Endothelial cell of umbilical vein (primary cell): Measurements from ENCODE around the gene FSTL4. TPM values are rescaled to one million over a fixed set of nuclear protein-coding genes. Genes with fewer than 3 reads are reported as not detected.

Source experiments
- BruUV-seq: library from RNA; stranded (reverse); fragments of 400-500 nt; replicated peaks from 2 replicates; lab custom pipeline; 2021; lab: Mats Ljungman, UMichigan
- CTCF ChIA-PET: fragments of 300-600, 350-600 bp; sonication (Branson Sonifier 250); formaldehyde crosslinking; loops from one replicate; lab custom pipeline; 2021; ENCODE audit warnings: antibody characterized with exemption, inconsistent platforms; lab: Charles Lee
- POLR2A ChIA-PET: fragments of 300-600, 350-600 bp; sonication (Branson Sonifier 250); formaldehyde crosslinking; loops from one replicate; lab custom pipeline; 2021; ENCODE audit warnings: antibody characterized with exemption, inconsistent platforms; lab: Charles Lee
- DNase-seq: peaks from one replicate; pipeline ENCODE4 v3.0.0-alpha.2; 2011; ENCODE audit warnings: low read depth, low spot score
- FAIRE-seq: peaks from 2 replicates; lab custom pipeline; 2011; peaks lifted over from hg19 to GRCh38; lab: Jason Lieb, UNC
- H2AFZ ChIP-seq: 2 replicates; pipeline ENCODE4 v1.6.0; 2012; ENCODE audit warnings: low read depth, low read length, control low read depth, inconsistent platforms
- H3K27ac ChIP-seq: 2 replicates; pipeline ENCODE4 v1.5.1; 2011; ENCODE audit warnings: low read depth, mild to moderate bottlenecking, control low read depth, low read length, moderate library complexity; ENCODE audit not compliant: insufficient read depth
- H3K27me3 ChIP-seq, 2 experiments: 2 replicates each; pipeline versions ENCODE4 v1.6.0 to v1.6.1; 2011; ENCODE audit warnings: low read length in 2 of 2, mixed read lengths in 1 of 2; ENCODE audit not compliant: control insufficient read depth in 2 of 2, insufficient read depth in 2 of 2
- H3K36me3 ChIP-seq, 2 experiments: 2 replicates in 1 of 2; 3 replicates in 1 of 2; pipeline ENCODE4 v1.5.1; 2011; ENCODE audit warnings: low read length in 2 of 2, mild to moderate bottlenecking in 1 of 2, moderate library complexity in 1 of 2; ENCODE audit not compliant: control insufficient read depth in 2 of 2, insufficient read depth in 2 of 2; ENCODE audit errors: extremely low read depth in 1 of 2
- H3K4me1 ChIP-seq: 3 replicates; pipeline ENCODE4 v1.5.1; 2011; ENCODE audit warnings: mild to moderate bottlenecking, low read length; ENCODE audit not compliant: control insufficient read depth, insufficient read depth; ENCODE audit errors: extremely low read depth
- H3K4me2 ChIP-seq: 2 replicates; pipeline ENCODE4 v1.6.1; 2011; ENCODE audit warnings: low read length, control low read depth, mixed read lengths; ENCODE audit not compliant: insufficient read depth
- H3K4me3 ChIP-seq, 3 experiments: fragments of 200-600 bp in 1 of 3; sonication (generic), shearing (Covaris generic) in 1 of 3; replicated peaks in 1 of 3; 2 replicates each; pipeline ENCODE4 v1.5.1; 2011 to 2016; ENCODE audit warnings: control low read depth in 3 of 3, low read length in 3 of 3, mild to moderate bottlenecking in 2 of 3, inconsistent platforms in 1 of 3, low read depth in 1 of 3, moderate library complexity in 1 of 3; ENCODE audit not compliant: insufficient read depth in 1 of 3
- H3K79me2 ChIP-seq: 2 replicates; pipeline ENCODE4 v1.6.0; 2012; ENCODE audit warnings: low read length, inconsistent platforms; ENCODE audit not compliant: control insufficient read depth, insufficient read depth
- H3K9ac ChIP-seq: replicated peaks from 2 replicates; pipeline ENCODE3; 2011; ENCODE audit warnings: low read length, control low read depth; ENCODE audit not compliant: insufficient read depth; ENCODE audit errors: extremely low read depth
- H3K9me1 ChIP-seq: replicated peaks from 3 replicates; pipeline ENCODE4 v1.6.0; 2011; ENCODE audit warnings: mild to moderate bottlenecking, low read length; ENCODE audit not compliant: control insufficient read depth, insufficient read depth; ENCODE audit errors: extremely low read depth
- H3K9me3 ChIP-seq: replicated peaks from 2 replicates; pipeline ENCODE4 v1.5.1; 2012; ENCODE audit warnings: low read length, inconsistent platforms; ENCODE audit not compliant: control insufficient read depth, insufficient read depth
- H4K20me1 ChIP-seq: replicated peaks from 2 replicates; pipeline ENCODE3; 2011; ENCODE audit warnings: mild to moderate bottlenecking, low read length; ENCODE audit not compliant: control insufficient read depth, insufficient read depth; ENCODE audit errors: extremely low read depth
- EZH2 ChIP-seq: IDR thresholded peaks from 2 replicates; pipeline ENCODE4 v1.6.1; 2012; ENCODE audit warnings: borderline replicate concordance, low read depth, mild to moderate bottlenecking, moderate library complexity, low read length, inconsistent platforms; ENCODE audit not compliant: severe bottlenecking
- FOS ChIP-seq: IDR thresholded peaks from 2 replicates; pipeline ENCODE4 v1.6.1; 2011; ENCODE audit warnings: mild to moderate bottlenecking, low read length, moderate library complexity, borderline replicate concordance; ENCODE audit not compliant: insufficient read depth
- GATA2 ChIP-seq: IDR thresholded peaks from 2 replicates; pipeline ENCODE4 v1.7.0; 2011; ENCODE audit warnings: low read depth, mild to moderate bottlenecking, moderate library complexity, mixed read lengths, low read length; ENCODE audit not compliant: insufficient read length, insufficient read depth
- JUN ChIP-seq: IDR thresholded peaks from 2 replicates; pipeline ENCODE4 v1.6.1; 2011; ENCODE audit warnings: borderline replicate concordance, low read depth; ENCODE audit not compliant: insufficient read length, insufficient read depth
- MYC ChIP-seq: IDR thresholded peaks from one replicate; pipeline ENCODE4 v1.6.1; 2011; ENCODE audit warnings: mild to moderate bottlenecking, low read depth, low read length
- POLR2A ChIP-seq: IDR thresholded peaks from 2 replicates; pipeline ENCODE4 v1.6.1; 2012; ENCODE audit warnings: low read depth, mild to moderate bottlenecking, control low read depth, low read length
- POLR2AphosphoS5 ChIP-seq: IDR thresholded peaks from 2 replicates; pipeline ENCODE4 v1.6.1; 2012; ENCODE audit warnings: low read depth, mild to moderate bottlenecking, control low read depth, low read length, moderate library complexity; ENCODE audit not compliant: insufficient read depth
- dilution Hi-C: fragments of 300-500 bp; cut with MboI; formaldehyde crosslinking; loops from one replicate; pipeline ENCODE4 v1.15.0; 2019; ENCODE audit warnings: low sequenced_read_pairs; ENCODE audit not compliant: extremely low pct_ligation_motif_present
- intact Hi-C: fragments of 100-400 bp; cut with micrococcal nuclease; formaldehyde crosslinking; loops from one replicate; pipeline ENCODE4 v1.10.0; 2022
- polyA plus RNA-seq, 4 experiments: library from polyadenylated mRNA; depleted of rRNA in 3 of 4; stranded (reverse) in 3 of 4; unstranded in 1 of 4; fragments of >200 nt; gene quantifications; 2 replicates each; pipeline versions ENCODE4 v1.2.1 to v1.2.3, GENCODE V29; 2011 to 2012; ENCODE audit warnings: missing spikeins in 1 of 4
- total RNA-seq: library from RNA; stranded (reverse); gene quantifications from 2 replicates; pipeline ENCODE4 v1.2.3, GENCODE V29; 2021
- TF ChIP-seq, protein P1 (sequence below): IDR thresholded peaks from 2 replicates; pipeline ENCODE4 v1.6.1; 2011; ENCODE audit not compliant: insufficient read depth, insufficient read length
- TF ChIP-seq, protein P2 (sequence below), 2 donors: IDR thresholded peaks; 1 replicate in 1 of 2; 2 replicates in 1 of 2; pipeline ENCODE4 v1.5.1; 2011; ENCODE audit warnings: low read length in 2 of 2, mild to moderate bottlenecking in 2 of 2, moderate library complexity in 2 of 2, control low read depth in 1 of 2, inconsistent platforms in 1 of 2, low read depth in 1 of 2; ENCODE audit not compliant: insufficient read depth in 1 of 2; ENCODE audit errors: extremely low read depth in 1 of 2

Gene FSTL4
- total and polyA plus RNA-seq, 2 donors (not counting 3 experiments of a cell fraction or from before 2014, with no cell fraction given) = 0.18 TPM; not detected in 1

DNA sequence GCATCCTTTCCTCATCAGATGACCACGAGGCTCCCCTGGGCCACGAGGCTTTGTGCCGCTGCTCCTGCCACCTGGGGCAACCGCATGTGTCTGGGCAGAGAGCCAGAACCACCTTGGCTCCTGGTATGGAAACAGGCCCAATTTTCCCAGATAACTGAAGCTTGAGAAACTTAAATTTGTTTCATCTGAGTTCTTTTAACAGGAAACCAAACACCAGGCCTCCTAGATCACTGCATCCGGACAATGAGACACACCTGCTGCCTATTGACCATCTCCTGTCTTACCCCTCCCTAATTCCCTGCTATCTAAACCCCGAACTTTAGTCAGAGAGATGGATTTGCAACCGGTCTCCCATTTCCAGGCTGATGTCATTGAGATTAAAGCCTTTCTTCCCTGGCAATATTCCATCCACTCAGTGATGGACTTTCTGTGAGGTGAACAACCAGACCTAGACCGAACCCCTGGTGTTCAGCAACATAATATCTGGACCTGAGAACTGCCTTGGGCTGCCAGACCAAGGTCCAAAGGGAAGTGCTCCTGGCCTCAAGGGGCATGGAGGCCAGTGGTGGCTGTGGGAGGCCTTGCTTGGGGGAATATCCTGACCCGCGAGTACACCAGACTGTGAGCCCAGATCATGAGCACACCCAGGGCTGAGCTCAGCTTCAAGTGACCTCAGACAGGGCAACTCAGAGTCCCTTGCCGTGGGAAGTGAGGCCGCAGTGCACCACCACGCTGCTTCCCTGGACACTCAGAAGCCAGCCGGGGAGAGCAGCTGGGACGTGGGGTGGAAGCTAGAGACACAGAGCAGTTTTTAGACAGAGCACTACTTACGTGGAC, 360.8 kb downstream of the FSTL4 start:
- H4K20me1 ChIP-seq = no peaks in the 10 kb centered on the region
- no peak overlapping the region for H2AFZ ChIP-seq
- no peaks in the 10 kb centered on the region for H3K9me1 ChIP-seq
- no peak overlapping the region for H3K4me3 ChIP-seq
- peaks cover 0 to 7% of the 10 kb centered on the region in 2 experiments for H3K27me3 ChIP-seq
- no peak overlapping the region for H3K4me2 ChIP-seq
- TF ChIP-seq GATA2 (no peak), POLR2AphosphoS5 (no peak), MYC (no peak), JUN (no peak), POLR2A (no peak), FOS (no peak), EZH2 (no peak)
- TF ChIP-seq, protein P1, sequence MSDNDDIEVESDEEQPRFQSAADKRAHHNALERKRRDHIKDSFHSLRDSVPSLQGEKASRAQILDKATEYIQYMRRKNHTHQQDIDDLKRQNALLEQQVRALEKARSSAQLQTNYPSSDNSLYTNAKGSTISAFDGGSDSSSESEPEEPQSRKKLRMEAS = no peak
- TF ChIP-seq, protein P2, sequence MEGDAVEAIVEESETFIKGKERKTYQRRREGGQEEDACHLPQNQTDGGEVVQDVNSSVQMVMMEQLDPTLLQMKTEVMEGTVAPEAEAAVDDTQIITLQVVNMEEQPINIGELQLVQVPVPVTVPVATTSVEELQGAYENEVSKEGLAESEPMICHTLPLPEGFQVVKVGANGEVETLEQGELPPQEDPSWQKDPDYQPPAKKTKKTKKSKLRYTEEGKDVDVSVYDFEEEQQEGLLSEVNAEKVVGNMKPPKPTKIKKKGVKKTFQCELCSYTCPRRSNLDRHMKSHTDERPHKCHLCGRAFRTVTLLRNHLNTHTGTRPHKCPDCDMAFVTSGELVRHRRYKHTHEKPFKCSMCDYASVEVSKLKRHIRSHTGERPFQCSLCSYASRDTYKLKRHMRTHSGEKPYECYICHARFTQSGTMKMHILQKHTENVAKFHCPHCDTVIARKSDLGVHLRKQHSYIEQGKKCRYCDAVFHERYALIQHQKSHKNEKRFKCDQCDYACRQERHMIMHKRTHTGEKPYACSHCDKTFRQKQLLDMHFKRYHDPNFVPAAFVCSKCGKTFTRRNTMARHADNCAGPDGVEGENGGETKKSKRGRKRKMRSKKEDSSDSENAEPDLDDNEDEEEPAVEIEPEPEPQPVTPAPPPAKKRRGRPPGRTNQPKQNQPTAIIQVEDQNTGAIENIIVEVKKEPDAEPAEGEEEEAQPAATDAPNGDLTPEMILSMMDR (IDR thresholded peaks at IDR 0.05; ENCODE audit: extremely low read depth in 1 of 2, insufficient read depth in 1 of 2, low read depth in 1 of 2, low read length in 2 of 2) = no peak
- H3K9me3 ChIP-seq = no peaks in the 10 kb centered on the region
- H3K9ac ChIP-seq = no peak overlapping the region
- no peaks in the 10 kb centered on the region for H3K79me2 ChIP-seq
- FAIRE-seq (no peak), DNase-seq (no peak)
- dilution Hi-C loops (no loop called here), intact Hi-C loops (no loop called here)
- no peaks in the 10 kb centered on the region for H3K4me1 ChIP-seq
- POLR2A ChIA-PET = no interaction called here
- BruUV-seq = no TSS peak
- no peak overlapping the region for H3K27ac ChIP-seq
- no peaks in the 10 kb centered on the region for H3K36me3 ChIP-seq
- CTCF ChIA-PET = interaction anchor here (1.5 to 7.1 kb wide), 3 partner anchors 35 to 143 kb away, joined by 3 to 303 read pairs (median 55); no protein-coding TSS in a partner anchor
